ENCODE results near the gene LUC7L2. TPM values are rescaled to one million over a fixed set of nuclear protein-coding genes. Genes with fewer than 3 reads are reported as not detected.

LUC7L2 gene
- total and polyA plus RNA-seq, 2 of the 8 experiments (the other 6 are each of a cell fraction or from before 2014, with no cell fraction given), result 22.9 to 67.8 TPM

GRCh38 chr7:139456511-139456910 lies 96.8 kb downstream of the LUC7L2 start:
- Histone ChIP-seq H3K9me3 (ENCODE audit: insufficient read depth in 2 of 2, low read depth in 1 of 2, low read length in 1 of 2) (no peaks in the 10 kb centered on the region), H4K8ac (ENCODE audit: extremely low read depth, insufficient read depth, low read length) (no peak overlapping the region), H3K36me3 (ENCODE audit: control insufficient read depth in 2 of 4, insufficient read depth in 4 of 4, low read length in 3 of 4) (no peaks in the 10 kb centered on the region), H3K4me1 (replicated peaks in 1 of 4; ENCODE audit: control insufficient read depth in 3 of 4, insufficient read depth in 4 of 4, low read length in 3 of 4) (peaks cover 0 to 11% (median 2%) of the 10 kb centered on the region in 4 experiments; a peak in 2 of 7 replicates), H2BK120ac (replicated peaks; ENCODE audit: low read depth, low read length) (no peak overlapping the region), H2BK20ac (ENCODE audit: low read length) (no peak overlapping the region), H3K27me3 (replicated peaks in 1 of 4; ENCODE audit: control insufficient read depth in 3 of 4, extremely low read depth in 1 of 4, insufficient read depth in 3 of 4, low read length in 3 of 4) (no peaks in the 10 kb centered on the region), H3K18ac (ENCODE audit: extremely low read depth, low read length) (no peak overlapping the region), H2AK5ac (ENCODE audit: low read depth, low read length) (no peak overlapping the region), H2BK5ac (ENCODE audit: low read depth, low read length) (no peak overlapping the region), H4K20me1 (replicated peaks in 1 of 2; ENCODE audit: control insufficient read depth in 1 of 2, insufficient read depth in 2 of 2, low read length in 2 of 2) (peaks cover 0 to 5% of the 10 kb centered on the region in 2 experiments), H3K14ac (ENCODE audit: insufficient read length) (no peak overlapping the region), H3K4ac (replicated peaks; ENCODE audit: insufficient read length, low read depth, low read length) (no peak overlapping the region), H3K23ac (ENCODE audit: insufficient read length) (no peak overlapping the region), H3K4me3 (ENCODE audit: extremely low read depth in 1 of 4, insufficient read depth in 2 of 4, low read depth in 3 of 4, low read length in 4 of 4) (no peak overlapping the region), H3K27ac (ENCODE audit: low read depth, low read length) (no peak overlapping the region), H4K91ac (replicated peaks; ENCODE audit: insufficient read length, low read length) (no peak overlapping the region), H3K4me2 (ENCODE audit: insufficient read depth in 1 of 2, low read depth in 2 of 2, low read length in 2 of 2) (no peak overlapping the region), H4K5ac (ENCODE audit: insufficient read length, low read depth, low read length) (no peak overlapping the region), H2BK12ac (ENCODE audit: low read depth, low read length) (no peak overlapping the region), H2BK15ac (ENCODE audit: low read length) (no peak overlapping the region), H3K56ac (replicated peaks; ENCODE audit: insufficient read length, low read depth, low read length) (no peak overlapping the region), H3K9ac (replicated peaks in 1 of 4; ENCODE audit: extremely low read depth in 1 of 4, low read depth in 3 of 4, low read length in 3 of 4) (no peak overlapping the region), H2AFZ (ENCODE audit: low read length) (no peak overlapping the region), H3K23me2 (ENCODE audit: low read depth, low read length) (no peaks in the 10 kb centered on the region), H3K79me1 (ENCODE audit: low read depth, low read length) (no peaks in the 10 kb centered on the region; the same call in 1 of the 2 replicates), H3K79me2 (ENCODE audit: control insufficient read depth in 1 of 2, insufficient read depth in 2 of 2, low read length in 2 of 2) (no peaks in the 10 kb centered on the region)
- POLR2A ChIA-PET (ENCODE audit: partially characterized antibody), result no interaction called here
- WGBS, 2 experiments (ENCODE audit: extremely low coverage in 1 of 2, insufficient coverage in 1 of 2, insufficient read length in 1 of 2, insufficient replicate concordance in 2 of 2, low coverage in 1 of 2, low lambda C conversion rate in 2 of 2, missing lambda C conversion rate in 1 of 2), result 89% methylated on average over 8 of the region's 8 CpGs; no CpG with 5 or more reads in 1 of the 2 experiments
- DNase-seq (ENCODE audit: low read depth in 1 of 2, low spot score in 2 of 2) (no peak), FAIRE-seq (no peak)
- CTCF ChIA-PET (ENCODE audit: partially characterized antibody), result interaction anchor here (0.7 kb wide), 1 partner anchor 22 kb away, joined by 3 read pairs; no protein-coding TSS in a partner anchor
- no peak for TF ChIP-seq EP300 (IDR thresholded peaks at IDR 0.05; ENCODE audit: borderline replicate concordance in 1 of 2, low read depth in 2 of 2, low read length in 2 of 2)
- TF ChIP-seq EZH2 (IDR thresholded peaks at IDR 0.05; ENCODE audit: low read depth, low read length, severe bottlenecking), result no peak
- no peak for TF ChIP-seq CHD1 (IDR thresholded peaks at IDR 0.05; ENCODE audit: low read depth, low read length)
- TF ChIP-seq SIN3A (conservative IDR thresholded peaks at IDR 0.05 in 1 of 2, IDR thresholded peaks at IDR 0.05 in 1 of 2; ENCODE audit: low read depth in 1 of 2, low read length in 2 of 2), result no peak
- no peak for TF ChIP-seq KDM4A (IDR thresholded peaks at IDR 0.05; ENCODE audit: low read depth, low read length, severe bottlenecking)
- no peak for TF ChIP-seq ATF2 (IDR thresholded peaks at IDR 0.05; ENCODE audit: low read length)
- TF ChIP-seq HDAC2 (IDR thresholded peaks at IDR 0.05; ENCODE audit: borderline replicate concordance in 1 of 2, low read depth in 2 of 2, low read length in 2 of 2), result no peak
- no peak for TF ChIP-seq CREB1 (IDR thresholded peaks at IDR 0.05)
- TF ChIP-seq RAD21 (IDR thresholded peaks at IDR 0.05 in 1 of 2, conservative IDR thresholded peaks at IDR 0.05 in 1 of 2; ENCODE audit: low read depth in 2 of 2, low read length in 2 of 2), result no peak
- no peak for TF ChIP-seq TAF7 (optimal IDR thresholded peaks at IDR 0.05; ENCODE audit: borderline replicate concordance, low read depth, low read length)
- no peak for TF ChIP-seq POU5F1 (IDR thresholded peaks at IDR 0.05; ENCODE audit: low read depth, low read length)

Measured in H1 (cell line).